HG03045 (cell line): Measurements from ENCODE around the gene PDZD7.
A peak's percentile ranks its signal among the peaks of the same experiment; 100 is the strongest.
"Not testable (repeated sequence)": the region's sequence is repeated elsewhere in the genome, so short reads cannot be mapped to it uniquely, and the experiment has no call there.

Experiments used
- ATAC-seq: cut with Tn5 transposase; IDR thresholded peaks from one replicate; pipeline ENCODE4 v1.9.1; 2021; ENCODE audit warnings: mild to moderate bottlenecking, moderate library complexity; ENCODE audit not compliant: unreplicated experiment

The PDZD7 gene

DNA sequence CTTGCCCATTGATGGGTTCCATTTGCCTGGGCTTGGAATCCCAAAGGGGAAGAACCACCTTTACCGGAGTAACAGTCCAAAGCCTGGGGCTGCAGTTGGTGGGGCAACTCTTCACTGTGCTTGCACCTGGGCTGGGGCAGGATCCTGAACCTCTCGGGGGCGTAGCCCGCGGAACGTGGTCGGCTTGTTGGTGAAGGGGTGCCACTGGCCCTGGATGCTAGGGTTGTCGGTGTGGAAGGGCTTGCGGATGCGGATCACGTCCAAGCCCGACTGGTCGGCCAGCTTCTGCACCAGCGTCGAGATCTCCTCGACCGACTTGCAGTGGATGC lies 44.3 kb downstream of the PDZD7 start:
- ATAC-seq, result peak; percentile 6

DNA sequence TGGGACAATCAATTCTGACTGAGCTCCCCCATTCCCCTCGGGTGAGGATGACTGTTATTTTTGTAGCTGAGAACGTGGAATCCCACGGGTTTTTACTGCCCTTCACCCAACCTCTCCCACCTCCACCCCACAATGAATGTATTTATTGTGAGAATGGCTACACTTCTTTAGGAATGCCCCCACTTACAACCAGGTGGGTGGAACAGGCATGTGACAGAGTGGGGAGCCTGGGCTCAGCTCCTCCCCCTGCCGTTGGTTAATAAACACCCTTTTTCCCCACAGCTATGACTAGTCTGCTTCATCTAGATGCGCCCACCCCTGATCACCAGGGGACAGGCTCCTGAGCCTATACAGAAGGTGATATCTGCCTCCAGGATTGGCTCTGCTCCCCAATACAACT lies 45.6 kb downstream of the PDZD7 start:
- ATAC-seq, result no peak

- ATAC-seq, result no peak
Observed at GRCh38 chr10:100984672-100985177, 46.2 kb downstream of the PDZD7 start.

DNA sequence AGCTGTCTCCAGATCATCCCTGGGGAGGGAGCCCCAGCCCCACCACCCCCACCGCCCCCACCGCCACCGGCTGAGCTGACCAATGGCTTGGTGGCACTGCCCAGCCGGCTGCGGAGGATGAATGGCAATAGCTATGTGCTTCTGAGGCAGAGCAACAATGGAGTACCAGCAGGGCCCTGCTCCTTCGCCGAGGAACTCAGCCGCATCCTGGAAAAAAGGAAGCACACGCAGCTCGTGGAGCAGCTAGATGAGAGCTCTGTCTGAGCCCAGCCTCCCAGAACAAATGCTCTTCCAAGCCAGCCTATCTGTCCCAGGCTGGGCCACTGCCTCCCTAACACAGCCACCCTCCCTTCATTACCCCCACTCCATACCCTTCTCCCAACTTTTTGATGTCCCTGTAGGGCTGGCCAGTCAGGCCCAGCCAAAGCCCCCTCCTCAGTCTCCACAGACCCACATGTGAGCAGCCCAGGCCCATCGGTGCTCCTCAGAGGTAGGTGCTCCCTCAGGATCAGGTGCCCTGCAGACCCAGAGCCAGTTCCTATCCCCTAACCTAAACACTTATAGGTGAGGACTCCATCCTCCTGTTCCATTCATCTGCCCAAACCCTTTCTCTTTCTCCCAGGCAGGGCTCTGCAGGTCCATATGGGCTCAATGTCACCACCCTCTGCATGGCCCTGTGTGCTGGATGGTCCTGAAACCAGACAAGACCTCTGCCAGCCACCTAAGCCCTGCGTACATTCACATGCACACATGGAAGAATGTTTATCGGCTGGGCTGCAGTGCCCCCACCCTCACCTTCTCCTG lies 46.9 kb downstream of the PDZD7 start:
- ATAC-seq, result no peak

DNA sequence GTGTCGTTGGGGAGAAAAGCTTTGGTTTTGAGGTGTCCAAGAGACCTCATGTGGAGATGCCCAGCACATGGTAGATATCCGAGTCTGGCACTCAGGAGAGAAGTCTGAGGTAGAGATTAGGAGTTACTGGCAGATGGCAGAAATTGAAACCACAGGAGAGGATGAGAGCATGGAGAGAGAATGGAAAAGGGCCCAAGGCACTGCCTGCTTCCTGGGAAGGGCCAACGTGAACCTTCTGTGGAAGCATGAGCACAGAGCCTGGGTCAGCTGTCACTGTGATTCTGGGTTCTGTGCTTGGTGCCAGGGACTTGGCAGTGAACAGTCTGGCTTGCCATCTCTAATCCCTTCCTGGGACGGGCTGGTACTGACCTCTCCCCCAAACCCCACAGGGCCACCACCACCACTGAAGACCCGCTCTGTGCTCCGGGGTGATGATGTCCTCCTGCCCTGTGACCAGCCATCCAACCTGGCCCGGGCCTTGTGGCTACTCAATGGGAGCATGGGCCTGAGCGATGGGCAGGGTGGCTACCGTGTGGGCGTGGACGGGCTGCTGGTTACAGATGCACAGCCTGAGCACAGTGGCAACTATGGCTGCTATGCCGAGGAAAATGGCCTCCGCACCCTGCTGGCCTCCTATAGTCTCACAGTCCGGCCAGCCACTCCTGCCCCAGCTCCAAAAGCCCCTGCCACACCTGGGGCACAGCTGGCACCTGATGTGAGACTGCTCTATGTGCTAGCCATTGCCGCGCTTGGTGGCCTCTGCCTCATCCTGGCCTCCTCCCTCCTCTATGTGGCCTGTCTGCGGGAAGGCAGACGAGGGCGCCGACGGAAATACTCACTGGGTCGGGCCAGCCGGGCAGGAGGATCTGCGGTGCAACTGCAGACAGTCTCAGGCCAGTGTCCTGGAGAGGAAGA lies 47.8 kb downstream of the PDZD7 start:
- no peak for ATAC-seq

- no peak for ATAC-seq
Observed at GRCh38 chr10:100981178-100981772, 49.7 kb downstream of the PDZD7 start.

DNA sequence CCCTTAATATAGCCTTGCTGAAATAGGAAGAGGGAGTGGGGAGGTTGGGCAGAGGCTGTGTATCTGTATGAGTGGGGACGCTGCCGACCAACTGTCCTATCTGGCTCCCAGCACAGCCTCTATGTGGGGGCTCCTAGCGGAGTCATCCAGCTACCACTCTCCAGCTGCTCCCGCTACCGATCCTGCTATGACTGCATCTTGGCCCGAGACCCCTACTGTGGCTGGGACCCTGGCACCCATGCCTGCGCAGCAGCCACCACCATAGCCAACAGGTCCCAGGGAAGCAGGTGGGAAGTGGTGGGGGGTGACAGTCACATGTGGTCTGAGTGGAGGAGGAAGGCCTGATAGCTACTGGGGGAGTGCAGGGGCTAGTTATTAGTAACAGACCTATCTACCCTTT lies 50.2 kb downstream of the PDZD7 start:
- no peak for ATAC-seq

DNA sequence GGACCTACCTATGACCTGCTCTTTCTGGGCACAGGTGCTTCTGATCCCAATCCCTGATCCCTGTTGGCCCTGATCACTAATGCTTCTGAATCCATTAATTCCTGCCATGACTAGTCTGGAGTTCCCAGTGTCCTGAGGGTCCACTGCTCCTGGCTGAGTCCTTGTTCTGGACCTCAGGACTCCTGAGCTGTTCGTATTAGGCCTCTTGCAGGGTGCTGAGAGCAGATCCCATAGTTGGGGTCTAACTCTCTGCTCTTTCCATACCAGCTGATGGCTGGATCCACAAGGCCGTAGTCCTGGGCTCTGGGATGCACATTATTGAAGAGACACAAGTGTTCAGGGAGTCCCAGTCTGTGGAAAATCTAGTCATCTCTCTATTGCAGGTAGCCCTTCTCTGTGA lies 50.6 kb downstream of the PDZD7 start:
- no peak for ATAC-seq

GRCh38 chr10:100979791-100980272 lies 51.1 kb downstream of the PDZD7 start:
- ATAC-seq, result no peak

- ATAC-seq, result no peak
Observed at GRCh38 chr10:100978901-100979195, 52.1 kb downstream of the PDZD7 start.

DNA sequence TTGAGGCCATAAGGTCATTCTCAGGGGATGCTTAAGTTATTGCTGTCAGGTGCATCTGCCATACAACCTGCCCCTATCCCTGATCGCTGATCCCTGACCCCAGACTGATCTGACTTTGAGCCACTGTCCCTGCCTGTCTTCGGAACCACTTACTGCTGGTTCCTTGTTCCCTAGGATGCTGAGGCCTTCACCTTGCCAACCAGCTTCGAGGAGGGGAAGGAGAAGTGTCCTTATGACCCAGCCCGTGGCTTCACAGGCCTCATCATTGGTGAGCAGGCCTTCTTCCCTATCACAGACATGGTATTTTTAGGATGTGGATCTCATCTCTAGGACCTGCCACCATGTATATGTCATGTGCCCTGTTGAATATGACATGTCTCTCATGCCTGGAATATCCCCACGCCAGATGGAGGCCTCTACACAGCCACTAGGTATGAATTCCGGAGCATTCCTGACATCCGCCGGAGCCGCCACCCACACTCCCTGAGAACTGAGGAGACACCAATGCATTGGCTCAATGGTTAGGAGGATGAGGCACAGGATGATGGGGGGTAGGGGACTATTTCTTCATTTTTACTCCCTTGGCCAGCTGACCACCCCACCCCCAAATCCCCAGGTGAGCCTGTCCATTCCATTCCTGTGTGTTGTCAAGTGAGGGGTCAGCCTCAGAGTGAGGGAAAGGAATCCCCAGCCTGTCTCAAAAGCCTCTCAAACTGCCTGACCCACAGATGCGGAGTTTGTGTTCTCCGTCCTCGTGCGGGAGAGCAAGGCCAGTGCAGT lies 52.6 kb downstream of the PDZD7 start:
- no peak for ATAC-seq

DNA sequence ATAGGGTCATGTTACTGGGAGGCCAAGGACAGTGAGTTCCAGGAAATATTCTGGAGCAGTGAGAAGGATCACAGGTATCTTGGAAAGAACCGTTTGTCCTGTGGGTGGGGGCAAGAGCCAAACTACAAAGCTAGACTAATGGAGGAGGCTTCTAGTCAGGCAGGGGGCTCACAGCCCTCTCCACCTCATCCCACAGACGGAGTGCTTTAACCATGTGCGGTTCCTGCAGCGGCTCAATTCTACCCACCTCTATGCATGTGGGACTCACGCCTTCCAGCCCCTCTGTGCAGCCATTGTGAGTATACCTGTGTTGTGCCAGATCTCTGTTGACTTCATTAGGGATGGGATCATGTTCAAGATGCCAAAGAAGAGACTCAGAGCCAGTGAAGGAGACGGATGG lies 53.5 kb downstream of the PDZD7 start:
- no peak for ATAC-seq

DNA sequence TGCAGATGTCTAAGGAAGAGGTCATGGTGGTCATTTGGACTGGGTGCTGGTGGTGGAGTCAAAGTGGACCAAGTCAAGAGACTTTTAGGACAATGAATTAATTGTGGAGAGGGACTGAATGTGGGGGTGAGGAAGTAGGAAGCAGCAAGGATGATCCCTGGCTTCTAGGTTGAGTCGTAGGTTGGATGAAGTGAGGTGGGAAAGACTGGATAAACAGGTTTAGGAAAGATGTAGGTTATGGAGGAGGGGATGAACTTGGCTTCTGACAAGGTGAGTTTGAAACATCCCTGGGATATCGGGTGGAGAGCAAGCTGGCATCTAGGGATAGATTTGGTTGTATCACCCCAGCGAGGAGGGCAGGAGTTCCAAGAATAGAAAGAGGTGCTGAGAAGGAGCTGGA lies 54.0 kb downstream of the PDZD7 start:
- no peak for ATAC-seq

GRCh38 chr10:100975397-100975796 lies 55.5 kb downstream of the PDZD7 start:
- not testable (repeated sequence) for ATAC-seq

DNA sequence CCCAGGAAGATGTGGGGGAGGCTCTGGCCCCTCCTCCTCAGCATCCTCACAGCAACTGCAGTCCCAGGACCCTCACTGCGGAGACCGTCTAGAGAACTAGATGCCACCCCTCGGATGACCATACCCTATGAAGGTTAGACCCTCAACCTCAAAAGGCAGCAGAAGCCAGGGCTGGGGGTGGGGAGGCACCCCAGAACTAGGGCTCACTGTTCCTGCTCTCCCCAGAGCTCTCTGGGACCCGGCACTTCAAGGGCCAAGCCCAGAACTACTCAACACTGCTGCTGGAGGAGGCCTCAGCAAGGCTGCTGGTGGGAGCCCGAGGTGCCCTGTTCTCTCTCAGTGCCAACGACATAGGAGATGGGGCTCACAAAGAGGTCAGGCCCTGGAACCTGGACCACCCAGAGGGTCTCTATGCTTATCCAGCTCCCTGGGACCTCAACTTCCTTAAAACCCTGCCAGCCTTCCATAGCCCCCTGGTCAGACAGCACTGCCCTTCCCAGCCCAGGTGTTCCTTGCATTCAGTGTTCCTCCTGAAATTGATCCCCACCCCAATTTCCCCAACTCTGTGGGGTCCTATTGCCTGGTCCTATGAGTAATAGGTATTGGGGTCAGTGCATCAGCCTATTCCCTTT lies 57.9 kb downstream of the PDZD7 start:
- ATAC-seq, result no peak

- no peak for ATAC-seq
Observed at GRCh38 chr10:100972115-100972903, 58.6 kb downstream of the PDZD7 start.

DNA sequence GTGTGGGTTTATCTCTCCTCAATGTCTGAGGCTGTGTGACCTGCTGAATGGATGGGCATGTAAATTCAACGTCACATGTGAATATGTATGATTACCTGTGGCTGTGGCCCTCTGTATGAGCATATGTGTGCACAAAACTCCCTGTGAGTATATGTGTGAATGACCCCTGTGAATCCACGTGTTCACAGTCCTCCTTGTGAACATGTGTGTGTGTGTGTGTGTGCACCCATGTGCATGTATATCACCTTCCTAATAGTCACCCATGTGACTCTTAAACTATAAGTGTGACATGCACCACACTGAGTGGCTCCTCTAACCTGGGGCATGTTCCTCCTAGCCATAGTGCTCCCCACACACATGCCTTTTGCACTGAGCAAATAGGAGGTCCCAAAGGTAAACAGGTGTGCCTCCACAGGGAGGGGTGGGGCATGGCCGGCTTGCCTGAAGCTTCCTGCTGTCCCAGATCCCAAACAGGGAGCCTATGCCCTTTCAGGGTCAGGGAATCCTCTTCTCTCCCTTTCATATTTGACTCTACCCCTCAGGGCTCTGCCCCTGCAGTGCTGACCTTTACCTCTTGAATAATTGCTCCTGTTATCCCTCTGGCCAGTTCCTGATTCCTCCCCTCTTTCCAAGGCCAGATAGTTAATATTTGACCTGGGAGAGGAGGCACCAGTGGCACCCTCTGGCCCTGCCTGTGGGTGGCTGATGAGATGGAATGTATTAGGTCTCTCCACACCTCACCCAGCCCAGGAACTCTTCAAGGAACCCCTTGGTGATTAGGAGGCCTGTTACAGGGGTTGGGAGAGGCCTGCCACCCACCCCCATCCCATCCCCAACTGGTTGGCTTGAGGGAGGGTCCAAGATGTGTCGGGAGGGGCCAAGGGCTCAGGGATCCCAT lies 59.8 kb downstream of the PDZD7 start:
- ATAC-seq, result no peak

GRCh38 chr10:100970076-100970913 lies 60.6 kb downstream of the PDZD7 start:
- no peak for ATAC-seq
